Measurements from ENCODE around the gene ACSM5.
"Not testable (repeated sequence)": the region's sequence is repeated elsewhere in the genome, so short reads cannot be mapped to it uniquely, and the experiment has no call there.

ACSM5 gene

GRCh38 chr16:20453633-20454032 lies 44.3 kb downstream of the ACSM5 start:
- not testable (repeated sequence) for ATAC-seq

- not testable (repeated sequence) for ATAC-seq
Observed at GRCh38 chr16:20459227-20459626, 49.9 kb downstream of the ACSM5 start.

- not testable (repeated sequence) for ATAC-seq
Observed at GRCh38 chr16:20460313-20460712, 51.0 kb downstream of the ACSM5 start.

- ATAC-seq, result not testable (repeated sequence)
Observed at GRCh38 chr16:20468954-20469353, 59.6 kb downstream of the ACSM5 start.

- not testable (repeated sequence) for ATAC-seq
Observed at GRCh38 chr16:20469930-20470329, 60.6 kb downstream of the ACSM5 start.

DNA sequence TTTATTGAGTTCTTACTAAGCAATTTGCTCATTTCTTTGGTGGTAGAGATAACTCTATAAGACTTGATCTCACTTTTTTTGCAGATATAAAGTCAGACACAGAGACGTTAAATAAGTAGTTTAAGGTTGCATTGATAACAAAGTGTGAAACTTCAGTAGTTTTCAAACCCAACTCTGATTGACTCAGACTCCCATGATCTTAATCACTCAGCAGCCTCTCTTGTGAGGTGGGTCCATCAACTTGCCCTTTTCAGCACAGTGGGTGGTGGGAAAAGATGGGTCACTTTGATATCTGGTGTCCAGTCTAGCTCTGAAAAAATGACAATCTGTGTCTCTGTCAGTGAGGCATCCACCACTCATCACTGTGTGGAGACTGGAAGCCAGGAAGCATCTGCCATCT lies 61.4 kb downstream of the ACSM5 start:
- not testable (repeated sequence) for ATAC-seq

- not testable (repeated sequence) for ATAC-seq
Observed at GRCh38 chr16:20477188-20477744, 67.9 kb downstream of the ACSM5 start.

DNA sequence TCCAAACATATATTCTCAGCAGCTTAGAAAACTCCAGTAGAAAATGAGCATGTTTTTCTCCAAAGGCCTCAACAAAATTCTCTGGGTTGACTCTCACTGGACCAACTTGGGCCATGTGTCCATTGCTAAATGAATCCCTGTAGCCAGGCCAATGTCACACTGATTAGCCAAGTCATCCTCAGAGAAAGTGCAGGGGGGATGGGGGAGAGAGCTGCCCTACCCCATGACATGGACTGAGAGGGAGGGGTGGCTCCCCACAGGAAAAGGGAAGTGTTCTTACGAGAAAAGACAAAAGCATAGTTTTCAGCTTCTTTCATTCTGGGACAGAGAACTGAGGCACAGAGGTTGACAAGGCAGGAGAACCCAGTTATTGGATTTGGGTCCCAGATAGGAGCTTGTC lies 74.7 kb downstream of the ACSM5 start:
- ATAC-seq, result not testable (repeated sequence)

DNA sequence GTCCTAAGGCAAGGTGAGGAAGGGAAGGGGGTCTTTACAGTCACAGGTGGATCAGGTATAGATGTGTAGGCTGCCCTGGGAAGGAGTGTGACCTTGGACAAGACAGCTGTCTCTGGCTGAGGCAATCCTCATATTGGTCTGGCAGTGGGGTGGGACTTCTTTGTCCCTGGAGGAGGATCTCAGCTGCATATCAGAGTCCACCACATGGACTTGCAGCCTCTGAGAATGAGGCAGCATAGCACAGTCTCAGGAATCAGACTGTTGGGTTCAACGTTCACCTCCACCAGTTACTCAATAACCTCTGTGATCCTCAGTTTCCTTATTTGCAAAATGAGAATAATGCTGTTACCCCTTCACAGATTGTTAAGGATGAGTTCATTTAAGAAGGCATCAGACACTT lies 75.4 kb downstream of the ACSM5 start:
- ATAC-seq, result no peak

DNA sequence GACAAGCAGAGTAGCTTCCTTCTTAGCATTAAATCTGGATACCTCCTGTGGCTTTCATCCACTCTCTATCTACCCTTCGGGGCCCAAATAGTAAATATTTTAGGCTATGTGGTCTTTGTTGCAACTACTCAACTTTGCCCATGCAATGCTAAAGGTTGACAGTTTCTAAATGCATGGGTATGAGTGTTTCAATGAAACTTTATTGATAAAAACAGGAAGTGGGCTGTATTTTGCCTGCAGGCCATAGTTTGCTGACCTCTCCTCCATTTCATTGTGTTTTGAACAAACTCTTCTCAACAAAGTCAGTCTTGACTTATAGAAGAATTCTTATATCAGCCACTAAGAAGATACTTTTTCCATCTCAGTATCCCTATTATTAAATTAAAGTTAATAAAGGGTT lies 76.1 kb downstream of the ACSM5 start:
- ATAC-seq, result no peak
